ENCODE results near the gene CASP1. TPM values are rescaled to one million over a fixed set of nuclear protein-coding genes. Genes with fewer than 3 reads are reported as not detected.

The CASP1 gene
- total RNA-seq, 2 experiments from 2014 or later, result 0.99 TPM; not detected in 1

GRCh38 chr11:105003151-105003550 is 31.8 kb downstream of the CASP1 start:
- no peaks in the 10 kb centered on the region; the same call in 1 of the 2 replicates for H3K36me3 ChIP-seq (ENCODE audit: insufficient read depth, low read length)
- CTCF ChIA-PET (ENCODE audit: unreplicated experiment), result no interaction called here

GRCh38 chr11:105000797-105001196 is 34.1 kb downstream of the CASP1 start:
- TF ChIP-seq CTCF (conservative IDR thresholded peaks at IDR 0.05; ENCODE audit: low read length) (peak; percentile 84), EZH2phosphoT487 (IDR thresholded peaks at IDR 0.05; ENCODE audit: borderline replicate concordance, low read depth, low read length) (no peak)
- Histone ChIP-seq H2AFZ (ENCODE audit: low read length) (no peak overlapping the region), H3K79me2 (ENCODE audit: insufficient read depth, low read depth, low read length) (no peaks in the 10 kb centered on the region), H3K4me2 (ENCODE audit: low read length) (no peak overlapping the region), H4K20me1 (ENCODE audit: insufficient read depth, low read length) (no peaks in the 10 kb centered on the region), H3K9me2 (ENCODE audit: insufficient read depth, low read length) (no peaks in the 10 kb centered on the region), H3K9me3 (ENCODE audit: low read length) (no peaks in the 10 kb centered on the region), H3K4me1 (ENCODE audit: insufficient read depth, low read length, poor library complexity, severe bottlenecking) (no peaks in the 10 kb centered on the region), H3K4me3 (ENCODE audit: low read depth, low read length, poor library complexity, severe bottlenecking) (no peak overlapping the region), H3K36me3 (ENCODE audit: insufficient read depth, low read length) (no peaks in the 10 kb centered on the region; the same call in 1 of the 2 replicates), H3K27ac (ENCODE audit: low read depth, low read length, poor library complexity, severe bottlenecking) (no peak overlapping the region)
- intact Hi-C loops (cut with micrococcal nuclease; ENCODE audit: unreplicated experiment), result no loop called here
- ChIA-PET POLR2A (no interaction called here), CTCF (ENCODE audit: unreplicated experiment) (no interaction called here)
- DNase-seq (ENCODE audit: low spot score), result peak; percentile 19
- no TSS peak for BruUV-seq (replicated peaks)

More at GRCh38 chr11:105003151-105003550, 31.8 kb downstream of the CASP1 start:
- H3K79me2 ChIP-seq (ENCODE audit: insufficient read depth, low read depth, low read length), result no peaks in the 10 kb centered on the region
- no peak for TF ChIP-seq CTCF (conservative IDR thresholded peaks at IDR 0.05; ENCODE audit: low read length)
- no peak for TF ChIP-seq EZH2phosphoT487 (IDR thresholded peaks at IDR 0.05; ENCODE audit: borderline replicate concordance, low read depth, low read length)
- H3K4me3 ChIP-seq (ENCODE audit: low read depth, low read length, poor library complexity, severe bottlenecking), result no peak overlapping the region
- no peak for DNase-seq (ENCODE audit: low spot score)
- H3K27ac ChIP-seq (ENCODE audit: low read depth, low read length, poor library complexity, severe bottlenecking), result no peak overlapping the region
- intact Hi-C loops (cut with micrococcal nuclease; ENCODE audit: unreplicated experiment), result no loop called here
- POLR2A ChIA-PET, result no interaction called here
- no peaks in the 10 kb centered on the region for H3K4me1 ChIP-seq (ENCODE audit: insufficient read depth, low read length, poor library complexity, severe bottlenecking)
- no peaks in the 10 kb centered on the region for H3K9me2 ChIP-seq (ENCODE audit: insufficient read depth, low read length)
- BruUV-seq (replicated peaks), result no TSS peak
- H3K4me2 ChIP-seq (ENCODE audit: low read length), result no peak overlapping the region
- H2AFZ ChIP-seq (ENCODE audit: low read length), result no peak overlapping the region
- H3K9me3 ChIP-seq (ENCODE audit: low read length), result no peaks in the 10 kb centered on the region
- H4K20me1 ChIP-seq (ENCODE audit: insufficient read depth, low read length), result no peaks in the 10 kb centered on the region

- no peaks in the 10 kb centered on the region for H3K9me3 ChIP-seq (ENCODE audit: low read length)
- H3K4me2 ChIP-seq (ENCODE audit: low read length), result no peak overlapping the region
- H2AFZ ChIP-seq (ENCODE audit: low read length), result no peak overlapping the region
- no peak overlapping the region for H3K4me3 ChIP-seq (ENCODE audit: low read depth, low read length, poor library complexity, severe bottlenecking)
- no peak for DNase-seq (ENCODE audit: low spot score)
- no peaks in the 10 kb centered on the region for H4K20me1 ChIP-seq (ENCODE audit: insufficient read depth, low read length)
- ChIA-PET CTCF (ENCODE audit: unreplicated experiment) (no interaction called here), POLR2A (no interaction called here)
- H3K9me2 ChIP-seq (ENCODE audit: insufficient read depth, low read length), result no peaks in the 10 kb centered on the region
- TF ChIP-seq CTCF (conservative IDR thresholded peaks at IDR 0.05; ENCODE audit: low read length), result no peak
- no peak for TF ChIP-seq EZH2phosphoT487 (IDR thresholded peaks at IDR 0.05; ENCODE audit: borderline replicate concordance, low read depth, low read length)
- H3K27ac ChIP-seq (ENCODE audit: low read depth, low read length, poor library complexity, severe bottlenecking), result no peak overlapping the region
- intact Hi-C loops (cut with micrococcal nuclease; ENCODE audit: unreplicated experiment), result no loop called here
- no peaks in the 10 kb centered on the region for H3K79me2 ChIP-seq (ENCODE audit: insufficient read depth, low read depth, low read length)
- no peaks in the 10 kb centered on the region; the same call in 1 of the 2 replicates for H3K36me3 ChIP-seq (ENCODE audit: insufficient read depth, low read length)
- H3K4me1 ChIP-seq (ENCODE audit: insufficient read depth, low read length, poor library complexity, severe bottlenecking), result no peaks in the 10 kb centered on the region
- BruUV-seq (replicated peaks), result no TSS peak
These were observed 34.8 kb downstream of the CASP1 start for GRCh38 chr11:105000167-105000566.
